Uterus (tissue), 4 donors: ENCODE measurements around the gene SRGAP2B. TPM values are rescaled to one million over a fixed set of nuclear protein-coding genes. Genes with fewer than 3 reads are reported as not detected.
"Not testable (repeated sequence)": the region's sequence is repeated elsewhere in the genome, so short reads cannot be mapped to it uniquely, and the experiment has no call there.

ENCODE experiments used
- DNase-seq, 2 donors: peaks; one replicate each; pipeline ENCODE4 v3.0.0-alpha.2; 2019 to 2020
- H3K27ac ChIP-seq, 2 donors: fragments of 200-600 bp; sonication (generic); 1 replicate in 1 of 2; 2 replicates in 1 of 2; pipeline ENCODE4 v1.5.1; 2016 to 2018
- H3K27me3 ChIP-seq, 2 donors: fragments of 200-600 bp; sonication (generic); one replicate each; pipeline ENCODE4 v1.5.1; 2018 to 2019; ENCODE audit warnings: control low read depth in 1 of 2
- H3K36me3 ChIP-seq, 2 donors: fragments of 200-600 bp; sonication (generic); one replicate each; pipeline ENCODE4 v1.5.1; 2019; ENCODE audit warnings: control low read depth in 1 of 2
- H3K4me1 ChIP-seq, 2 donors: fragments of 200-600 bp; sonication (generic); one replicate each; pipeline ENCODE4 v1.5.1; 2018 to 2019; ENCODE audit warnings: control low read depth in 1 of 2
- H3K4me3 ChIP-seq, 2 donors: fragments of 200-600 bp; sonication (generic); 1 replicate in 1 of 2; 2 replicates in 1 of 2; pipeline ENCODE4 v1.5.1; 2018 to 2019; ENCODE audit warnings: mild to moderate bottlenecking in 1 of 2
- H3K9me3 ChIP-seq, 2 donors: fragments of 200-600 bp; sonication (generic); one replicate each; pipeline ENCODE4 v1.5.1; 2019; ENCODE audit warnings: control low read depth in 1 of 2
- intact Hi-C: fragments of 100-400 bp; cut with DNase I; formaldehyde crosslinking; loops from one replicate; pipeline ENCODE4 v1.15.1; 2023; ENCODE audit warnings: low total_unique reads
- total RNA-seq, 4 donors: library from RNA; depleted of rRNA in 3 of 4; stranded (reverse); fragments of >200 nt in 3 of 4; gene quantifications; one replicate each; pipeline versions ENCODE4 v1.1.0 to v1.2.4, GENCODE V29; 2014 to 2023
- donor health status: DM: yes; HTN: yes; CAD: no.

The SRGAP2B gene
- total RNA-seq, 4 donors from 2014 or later = 3.1 to 51.3 (median 26.9) TPM

DNA sequence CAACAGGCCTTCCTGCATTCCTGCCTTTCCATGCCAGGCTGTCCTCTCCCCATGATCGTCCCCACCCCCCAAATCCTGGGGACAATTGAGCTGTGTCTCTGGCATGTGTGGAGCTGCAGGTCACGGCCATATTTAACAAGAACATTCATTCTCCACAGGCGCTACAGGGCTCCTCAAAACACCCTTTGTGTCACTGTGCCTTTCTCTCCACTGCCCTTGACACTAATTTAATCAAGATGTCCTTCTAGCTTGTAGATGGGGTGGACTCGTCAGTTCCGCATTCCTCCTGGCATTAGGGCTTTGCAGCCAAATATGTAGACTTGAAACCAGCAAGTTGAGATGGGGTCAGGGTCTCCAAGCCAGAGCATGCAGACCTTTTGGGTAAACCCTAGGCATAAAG is 163.0 kb downstream of the SRGAP2B start:
- not testable (repeated sequence) for H3K9me3 ChIP-seq

GRCh38 chr1:144931553-144931952 is 163.6 kb downstream of the SRGAP2B start:
- H3K27ac ChIP-seq, DNase-seq, H3K27me3 ChIP-seq, H3K4me3 ChIP-seq, H3K36me3 ChIP-seq, H3K4me1 ChIP-seq, intact Hi-C loops, H3K9me3 ChIP-seq: not testable (repeated sequence)

More for the DNA sequence above, 163.0 kb downstream of the SRGAP2B start:
- H3K4me1 ChIP-seq, H3K4me3 ChIP-seq, DNase-seq, H3K36me3 ChIP-seq, H3K27ac ChIP-seq, H3K27me3 ChIP-seq, intact Hi-C loops: not testable (repeated sequence)

GRCh38 chr1:144930085-144930777 is 164.9 kb downstream of the SRGAP2B start:
- H3K4me3 ChIP-seq, H3K9me3 ChIP-seq, H3K27ac ChIP-seq, intact Hi-C loops, DNase-seq, H3K4me1 ChIP-seq, H3K36me3 ChIP-seq, H3K27me3 ChIP-seq: not testable (repeated sequence)

GRCh38 chr1:144927292-144927691 is 167.8 kb downstream of the SRGAP2B start:
- H3K27me3 ChIP-seq, DNase-seq, H3K36me3 ChIP-seq, H3K4me3 ChIP-seq, intact Hi-C loops, H3K4me1 ChIP-seq, H3K27ac ChIP-seq, H3K9me3 ChIP-seq: not testable (repeated sequence)

- H3K4me3 ChIP-seq, H3K9me3 ChIP-seq, H3K27ac ChIP-seq, H3K4me1 ChIP-seq, intact Hi-C loops, H3K36me3 ChIP-seq, H3K27me3 ChIP-seq, DNase-seq: not testable (repeated sequence)
These were observed 171.5 kb downstream of the SRGAP2B start for GRCh38 chr1:144923640-144924039.

GRCh38 chr1:144922785-144923184 is 172.3 kb downstream of the SRGAP2B start:
- H3K9me3 ChIP-seq, H3K27me3 ChIP-seq, H3K4me3 ChIP-seq, H3K36me3 ChIP-seq, H3K27ac ChIP-seq, DNase-seq, H3K4me1 ChIP-seq, intact Hi-C loops: not testable (repeated sequence)

GRCh38 chr1:144919106-144919505 is 176.0 kb downstream of the SRGAP2B start:
- H3K9me3 ChIP-seq, H3K4me3 ChIP-seq, H3K36me3 ChIP-seq, H3K4me1 ChIP-seq, H3K27me3 ChIP-seq, intact Hi-C loops, DNase-seq, H3K27ac ChIP-seq: not testable (repeated sequence)

- H3K4me3 ChIP-seq, H3K27ac ChIP-seq, DNase-seq, H3K9me3 ChIP-seq, H3K36me3 ChIP-seq, H3K27me3 ChIP-seq, H3K4me1 ChIP-seq, intact Hi-C loops: not testable (repeated sequence)
These were observed 177.0 kb downstream of the SRGAP2B start for GRCh38 chr1:144918027-144918603.

DNA sequence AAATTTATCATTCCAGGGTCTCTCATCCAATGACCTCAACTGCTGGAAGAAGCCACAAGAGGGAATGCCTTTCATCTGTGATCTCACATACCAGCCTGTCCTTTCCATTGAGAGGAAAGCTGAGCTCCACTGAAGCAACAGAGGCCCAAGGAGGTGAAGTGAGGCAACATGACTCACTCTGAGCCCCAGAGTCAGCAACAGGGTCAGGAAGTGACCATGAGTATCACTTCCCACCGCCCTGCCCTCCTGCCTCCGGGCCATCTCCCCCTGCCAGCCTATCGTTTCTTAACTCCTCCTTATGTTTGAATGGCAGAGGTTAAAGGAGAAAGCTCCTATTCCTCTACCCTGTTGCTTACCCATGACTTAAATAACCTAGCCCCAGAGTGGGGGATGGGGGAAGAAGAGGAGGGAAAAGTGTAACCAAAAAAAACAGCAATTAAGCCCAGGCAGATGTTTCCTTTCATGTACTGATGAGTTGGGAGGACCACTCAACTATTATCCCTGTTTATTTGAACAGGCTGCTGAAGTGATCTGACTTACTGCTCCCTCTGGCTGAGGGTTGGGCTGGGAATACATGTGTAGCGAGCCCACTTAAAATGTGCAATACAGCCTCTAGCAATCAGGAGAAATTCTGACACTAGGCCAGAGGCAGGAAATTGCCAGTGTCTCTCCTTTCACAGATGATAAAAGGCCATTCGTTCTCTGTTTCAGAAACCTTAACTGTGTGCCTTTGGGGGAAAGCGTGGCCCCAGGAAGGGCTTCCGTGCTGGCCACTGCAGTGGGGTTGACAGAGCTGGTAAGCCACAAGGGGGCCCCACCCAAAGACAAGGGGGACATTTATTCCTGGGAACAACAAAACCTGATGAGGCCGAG is 177.7 kb downstream of the SRGAP2B start:
- H3K9me3 ChIP-seq, H3K4me1 ChIP-seq, H3K4me3 ChIP-seq, H3K36me3 ChIP-seq, intact Hi-C loops, DNase-seq, H3K27ac ChIP-seq, H3K27me3 ChIP-seq: not testable (repeated sequence)

GRCh38 chr1:144913977-144914734 is 181.0 kb downstream of the SRGAP2B start:
- H3K27me3 ChIP-seq, H3K4me1 ChIP-seq, H3K27ac ChIP-seq, DNase-seq, H3K9me3 ChIP-seq, H3K36me3 ChIP-seq, H3K4me3 ChIP-seq, intact Hi-C loops: not testable (repeated sequence)

- not testable (repeated sequence) for H3K4me1 ChIP-seq
These were observed 181.7 kb downstream of the SRGAP2B start for GRCh38 chr1:144913458-144913857.

DNA sequence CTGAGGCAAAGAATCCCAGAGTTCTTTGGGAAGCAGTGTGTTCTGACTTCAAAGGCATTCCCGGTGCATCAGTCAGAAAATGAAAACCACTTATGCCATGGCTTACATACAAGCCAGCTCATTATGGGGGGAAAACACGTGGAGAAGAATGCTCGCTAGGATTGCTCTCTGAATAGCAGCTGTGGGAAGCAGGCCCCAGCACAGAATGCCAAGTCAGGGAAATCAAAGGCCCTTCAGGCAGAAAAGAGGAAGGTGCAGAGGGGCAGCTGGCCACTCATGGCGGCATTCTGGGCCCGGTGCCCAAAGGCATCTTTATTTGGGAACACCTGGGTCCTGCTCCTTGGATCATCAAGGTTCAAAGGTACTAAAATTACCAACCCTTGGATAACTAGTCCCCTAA is 184.4 kb downstream of the SRGAP2B start:
- H3K4me1 ChIP-seq, H3K36me3 ChIP-seq, intact Hi-C loops, H3K27me3 ChIP-seq, H3K9me3 ChIP-seq, H3K4me3 ChIP-seq, DNase-seq, H3K27ac ChIP-seq: not testable (repeated sequence)

More at GRCh38 chr1:144913458-144913857, 181.7 kb downstream of the SRGAP2B start:
- H3K4me3 ChIP-seq, intact Hi-C loops, H3K9me3 ChIP-seq, H3K36me3 ChIP-seq, H3K27ac ChIP-seq, H3K27me3 ChIP-seq, DNase-seq: not testable (repeated sequence)

- DNase-seq, H3K27me3 ChIP-seq, H3K36me3 ChIP-seq, H3K4me1 ChIP-seq, H3K4me3 ChIP-seq, H3K9me3 ChIP-seq, H3K27ac ChIP-seq, intact Hi-C loops: not testable (repeated sequence)
These were observed 194.3 kb downstream of the SRGAP2B start for GRCh38 chr1:144900841-144901240.
